GM12875 (cell line): ENCODE data around the gene GRAMD1B.
A peak's percentile ranks its signal among the peaks of the same experiment; 100 is the strongest.

Experiments
- H3K4me3 ChIP-seq: one replicate; pipeline ENCODE4 v1.5.1; 2011; ENCODE audit warnings: low read depth, low read length, control low read depth
- CTCF ChIP-seq: IDR thresholded peaks from 2 replicates; pipeline ENCODE4 v1.5.1; 2011; ENCODE audit warnings: low read depth, mild to moderate bottlenecking, control low read depth, inconsistent platforms, low read length, moderate library complexity, borderline replicate concordance; ENCODE audit not compliant: insufficient read depth

The GRAMD1B gene

GRCh38 chr11:123494195-123495050 lies 64.4 kb downstream of the GRAMD1B start:
- H3K4me3 ChIP-seq: no peak overlapping the region
- TF ChIP-seq CTCF: no peak

- H3K4me3 ChIP-seq: no peak overlapping the region
- TF ChIP-seq CTCF: no peak
Observed at GRCh38 chr11:123504401-123504800, 74.3 kb downstream of the GRAMD1B start.

- H3K4me3 ChIP-seq: peak overlapping the region; percentile 26
- no peak for TF ChIP-seq CTCF
Observed at GRCh38 chr11:123505546-123506299, 75.7 kb downstream of the GRAMD1B start.

GRCh38 chr11:123507043-123507442 lies 77.0 kb downstream of the GRAMD1B start:
- no peak for TF ChIP-seq CTCF
- H3K4me3 ChIP-seq: no peak overlapping the region

- no peak for TF ChIP-seq CTCF
- no peak overlapping the region for H3K4me3 ChIP-seq
Observed at GRCh38 chr11:123509737-123510578, 79.9 kb downstream of the GRAMD1B start.

GRCh38 chr11:123510579-123510905 lies 80.5 kb downstream of the GRAMD1B start:
- no peak overlapping the region for H3K4me3 ChIP-seq
- no peak for TF ChIP-seq CTCF
